ENCODE measurements around the gene NSUN7. TPM values are rescaled to one million over a fixed set of nuclear protein-coding genes. Genes with fewer than 3 reads are reported as not detected.

NSUN7 gene
- total and polyA plus RNA-seq, 2 donors, result 1.2 to 9.0 TPM

GRCh38 chr4:40833212-40833611 lies 83.5 kb downstream of the NSUN7 start:
- Histone ChIP-seq H3K36me3 (ENCODE audit: insufficient read depth) (no peaks in the 10 kb centered on the region), H3K4me3 (ENCODE audit: low read depth, low read length) (no peak overlapping the region), H3K27ac (ENCODE audit: low read depth) (no peak overlapping the region), H3K4me1 (ENCODE audit: insufficient read depth) (no peaks in the 10 kb centered on the region)
- DNase-seq (ENCODE audit: extremely low spot score), result no peak
- 97% methylated on average over 11 of the region's 11 CpGs for WGBS

- no peak for DNase-seq (ENCODE audit: extremely low spot score)
- H3K4me1 ChIP-seq (ENCODE audit: insufficient read depth), result no peaks in the 10 kb centered on the region
- no peak overlapping the region for H3K27ac ChIP-seq (ENCODE audit: low read depth)
- no peak overlapping the region for H3K4me3 ChIP-seq (ENCODE audit: low read depth, low read length)
- 69% methylated on average over 16 of the region's 16 CpGs for WGBS
- H3K36me3 ChIP-seq (ENCODE audit: insufficient read depth), result no peaks in the 10 kb centered on the region
Measured at GRCh38 chr4:40837094-40837870, 87.5 kb downstream of the NSUN7 start.

GRCh38 chr4:40838742-40839141 lies 89.0 kb downstream of the NSUN7 start:
- 89% methylated on average over 4 of the region's 4 CpGs for WGBS
- H3K4me3 ChIP-seq (ENCODE audit: low read depth, low read length), result no peak overlapping the region
- no peaks in the 10 kb centered on the region for H3K36me3 ChIP-seq (ENCODE audit: insufficient read depth)
- no peak overlapping the region for H3K27ac ChIP-seq (ENCODE audit: low read depth)
- H3K4me1 ChIP-seq (ENCODE audit: insufficient read depth), result no peaks in the 10 kb centered on the region
- no peak for DNase-seq (ENCODE audit: extremely low spot score)

GRCh38 chr4:40840255-40840984 lies 90.7 kb downstream of the NSUN7 start:
- H3K36me3 ChIP-seq (ENCODE audit: insufficient read depth), result no peaks in the 10 kb centered on the region
- no peak overlapping the region for H3K4me3 ChIP-seq (ENCODE audit: low read depth, low read length)
- H3K4me1 ChIP-seq (ENCODE audit: insufficient read depth), result no peaks in the 10 kb centered on the region
- no peak for DNase-seq (ENCODE audit: extremely low spot score)
- 96% methylated on average over 10 of the region's 10 CpGs for WGBS
- no peak overlapping the region for H3K27ac ChIP-seq (ENCODE audit: low read depth)

- H3K27ac ChIP-seq (ENCODE audit: low read depth), result no peak overlapping the region
- no peak for DNase-seq (ENCODE audit: extremely low spot score)
- 93% methylated on average over 7 of the region's 7 CpGs for WGBS
- no peak overlapping the region for H3K4me3 ChIP-seq (ENCODE audit: low read depth, low read length)
- H3K4me1 ChIP-seq (ENCODE audit: insufficient read depth), result no peaks in the 10 kb centered on the region
- H3K36me3 ChIP-seq (ENCODE audit: insufficient read depth), result no peaks in the 10 kb centered on the region
Measured at GRCh38 chr4:40840985-40841571, 91.3 kb downstream of the NSUN7 start.

- Histone ChIP-seq H3K4me3 (ENCODE audit: low read depth, low read length) (no peak overlapping the region), H3K36me3 (ENCODE audit: insufficient read depth) (no peaks in the 10 kb centered on the region), H3K27ac (ENCODE audit: low read depth) (no peak overlapping the region), H3K4me1 (ENCODE audit: insufficient read depth) (no peaks in the 10 kb centered on the region)
- 81% methylated on average over 13 of the region's 13 CpGs for WGBS
- no peak for DNase-seq (ENCODE audit: extremely low spot score)
Measured at GRCh38 chr4:40842318-40842717, 92.6 kb downstream of the NSUN7 start.

GRCh38 chr4:40842725-40843423 lies 93.1 kb downstream of the NSUN7 start:
- Histone ChIP-seq H3K4me3 (ENCODE audit: low read depth, low read length) (no peak overlapping the region), H3K4me1 (ENCODE audit: insufficient read depth) (no peaks in the 10 kb centered on the region), H3K36me3 (ENCODE audit: insufficient read depth) (no peaks in the 10 kb centered on the region), H3K27ac (ENCODE audit: low read depth) (no peak overlapping the region)
- no peak for DNase-seq (ENCODE audit: extremely low spot score)
- WGBS, result 59% methylated on average over 14 of the region's 14 CpGs

GRCh38 chr4:40843696-40844095 lies 93.9 kb downstream of the NSUN7 start:
- 78% methylated on average over 1 of the region's 1 CpG for WGBS
- no peak for DNase-seq (ENCODE audit: extremely low spot score)
- Histone ChIP-seq H3K36me3 (ENCODE audit: insufficient read depth) (no peaks in the 10 kb centered on the region), H3K27ac (ENCODE audit: low read depth) (no peak overlapping the region), H3K4me1 (ENCODE audit: insufficient read depth) (no peaks in the 10 kb centered on the region), H3K4me3 (ENCODE audit: low read depth, low read length) (no peak overlapping the region)

- no peak overlapping the region for H3K27ac ChIP-seq (ENCODE audit: low read depth)
- H3K36me3 ChIP-seq (ENCODE audit: insufficient read depth), result no peaks in the 10 kb centered on the region
- H3K4me1 ChIP-seq (ENCODE audit: insufficient read depth), result no peaks in the 10 kb centered on the region
- WGBS, result 85% methylated on average over 6 of the region's 6 CpGs
- DNase-seq (ENCODE audit: extremely low spot score), result no peak
- H3K4me3 ChIP-seq (ENCODE audit: low read depth, low read length), result no peak overlapping the region
Measured at GRCh38 chr4:40844261-40844660, 94.5 kb downstream of the NSUN7 start.

- no peak overlapping the region for H3K27ac ChIP-seq (ENCODE audit: low read depth)
- 75% methylated on average over 10 of the region's 10 CpGs for WGBS
- H3K36me3 ChIP-seq (ENCODE audit: insufficient read depth), result no peaks in the 10 kb centered on the region
Measured at GRCh38 chr4:40845154-40845835, 95.5 kb downstream of the NSUN7 start.

GRCh38 chr4:40846532-40846931 lies 96.8 kb downstream of the NSUN7 start:
- Histone ChIP-seq H3K36me3 (ENCODE audit: insufficient read depth) (no peaks in the 10 kb centered on the region), H3K4me3 (ENCODE audit: low read depth, low read length) (no peak overlapping the region), H3K27ac (ENCODE audit: low read depth) (no peak overlapping the region), H3K4me1 (ENCODE audit: insufficient read depth) (no peaks in the 10 kb centered on the region)
- DNase-seq (ENCODE audit: extremely low spot score), result no peak
- 91% methylated on average over 5 of the region's 5 CpGs for WGBS

More at GRCh38 chr4:40845154-40845835, 95.5 kb downstream of the NSUN7 start:
- Histone ChIP-seq H3K4me3 (ENCODE audit: low read depth, low read length) (no peak overlapping the region), H3K4me1 (ENCODE audit: insufficient read depth) (no peaks in the 10 kb centered on the region)
- no peak for DNase-seq (ENCODE audit: extremely low spot score)

GRCh38 chr4:40848251-40848650 lies 98.5 kb downstream of the NSUN7 start:
- DNase-seq (ENCODE audit: extremely low spot score), result no peak
- no peaks in the 10 kb centered on the region for H3K4me1 ChIP-seq (ENCODE audit: insufficient read depth)
- no peak overlapping the region for H3K27ac ChIP-seq (ENCODE audit: low read depth)
- no peak overlapping the region for H3K4me3 ChIP-seq (ENCODE audit: low read depth, low read length)
- 86% methylated on average over 5 of the region's 5 CpGs for WGBS
- H3K36me3 ChIP-seq (ENCODE audit: insufficient read depth), result no peaks in the 10 kb centered on the region

GRCh38 chr4:40848940-40849339 lies 99.2 kb downstream of the NSUN7 start:
- H3K4me1 ChIP-seq (ENCODE audit: insufficient read depth), result no peaks in the 10 kb centered on the region
- no peak for DNase-seq (ENCODE audit: extremely low spot score)
- no peaks in the 10 kb centered on the region for H3K36me3 ChIP-seq (ENCODE audit: insufficient read depth)
- WGBS, result 86% methylated on average over 3 of the region's 3 CpGs
- no peak overlapping the region for H3K4me3 ChIP-seq (ENCODE audit: low read depth, low read length)
- H3K27ac ChIP-seq (ENCODE audit: low read depth), result no peak overlapping the region

Data from urinary bladder (tissue), 4 donors.